Measurements from ENCODE around the gene CDKAL1. TPM values are rescaled to one million over a fixed set of nuclear protein-coding genes. Genes with fewer than 3 reads are reported as not detected.

The CDKAL1 gene
- total and polyA plus RNA-seq, 10 of the 15 experiments (the other 5 are each of a cell fraction or from before 2014, with no cell fraction given), result 10.7 to 26.9 (median 17.3) TPM

DNA sequence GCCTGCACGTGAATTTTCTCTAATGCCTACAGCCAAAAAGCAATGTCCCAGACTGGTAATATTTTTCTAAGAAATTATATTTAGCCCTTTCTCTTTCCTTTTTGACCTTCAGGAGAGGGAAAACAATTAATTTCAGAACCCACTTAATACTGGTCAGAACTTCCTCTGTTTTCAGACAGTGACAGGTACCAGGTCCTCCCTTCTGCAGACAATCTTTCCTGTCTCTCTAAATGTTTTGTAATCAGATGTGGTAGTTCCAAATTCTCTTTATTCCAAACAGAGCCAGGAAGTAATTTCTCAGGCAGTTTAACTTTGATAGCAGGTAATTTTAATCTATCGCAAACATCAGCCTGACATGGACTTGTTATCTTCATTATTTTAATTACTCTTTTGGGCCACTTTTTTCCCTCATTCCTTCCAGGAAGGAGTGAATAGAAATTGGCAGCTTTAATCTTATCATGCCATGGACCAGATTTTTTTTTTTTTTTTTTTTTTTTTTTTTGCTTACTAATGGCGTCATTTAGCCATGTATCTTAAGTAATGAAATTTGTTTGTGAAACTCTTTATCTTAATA, 710.7 kb downstream of the CDKAL1 start:
- in situ Hi-C loops (cut with MboI), result no loop called here
- 86% methylated on average over 3 of the region's 3 CpGs for whole genome bisulfite sequencing (ENCODE audit: insufficient coverage, insufficient replicate concordance, low lambda C conversion rate, missing lambda C conversion rate)
- no peak overlapping the region for H3K4me2 ChIP-seq (ENCODE audit: control insufficient read depth, insufficient read depth)
- no TSS peak for BruUV-seq (replicated peaks)
- no peak overlapping the region for H3K27ac ChIP-seq (ENCODE audit: control insufficient read depth, insufficient read depth)
- RAD21 ChIA-PET (ENCODE audit: unreplicated experiment), result interaction anchor here (1.2 to 1.5 kb wide), 2 partner anchors 20 to 80 kb away, joined by 3 to 4 read pairs; no protein-coding TSS in a partner anchor
- POLR2A ChIA-PET, result interaction anchor here (0.6 to 2.6 kb wide), 3 partner anchors 19 to 240 kb away, joined by 6 to 9 read pairs (median 7); no protein-coding TSS in a partner anchor
- H4K20me1 ChIP-seq (ENCODE audit: control insufficient read depth, insufficient read depth), result no peaks in the 10 kb centered on the region
- no peak for FAIRE-seq
- CTCF ChIA-PET, result interaction anchor here (1.1 kb wide), 1 partner anchor 13 kb away, joined by 3 read pairs; no protein-coding TSS in a partner anchor
- no peak overlapping the region for H2AFZ ChIP-seq (ENCODE audit: control insufficient read depth, low read depth, low read length)
- SMC1A ChIA-PET (ENCODE audit: uncharacterized antibody, unreplicated experiment), result interaction anchor here (1.0 to 1.2 kb wide), 2 partner anchors 11 to 28 kb away, joined by 3 read pairs; no protein-coding TSS in a partner anchor
- H3K36me3 ChIP-seq (ENCODE audit: control insufficient read depth in 2 of 2, insufficient read depth in 2 of 2, low read length in 1 of 2), result no peaks in the 10 kb centered on the region
- no peaks in the 10 kb centered on the region for H3K79me2 ChIP-seq (ENCODE audit: control insufficient read depth, insufficient read depth, low read length)
- DNase-seq (ENCODE audit: low read depth, low spot score), result no peak
- H3K9ac ChIP-seq (ENCODE audit: control insufficient read depth, insufficient read depth, low read length), result no peak overlapping the region
- intact Hi-C loops (cut with micrococcal nuclease; ENCODE audit: unreplicated experiment), result no loop called here
- no peaks in the 10 kb centered on the region for H3K4me1 ChIP-seq (ENCODE audit: control insufficient read depth, insufficient read depth, low read length)
- no peaks in the 10 kb centered on the region for H3K27me3 ChIP-seq (replicated peaks in 1 of 2; ENCODE audit: control insufficient read depth in 2 of 2, insufficient read depth in 2 of 2, low read length in 1 of 2)
- no peak overlapping the region for H3K4me3 ChIP-seq
- TF ChIP-seq, protein P1, sequence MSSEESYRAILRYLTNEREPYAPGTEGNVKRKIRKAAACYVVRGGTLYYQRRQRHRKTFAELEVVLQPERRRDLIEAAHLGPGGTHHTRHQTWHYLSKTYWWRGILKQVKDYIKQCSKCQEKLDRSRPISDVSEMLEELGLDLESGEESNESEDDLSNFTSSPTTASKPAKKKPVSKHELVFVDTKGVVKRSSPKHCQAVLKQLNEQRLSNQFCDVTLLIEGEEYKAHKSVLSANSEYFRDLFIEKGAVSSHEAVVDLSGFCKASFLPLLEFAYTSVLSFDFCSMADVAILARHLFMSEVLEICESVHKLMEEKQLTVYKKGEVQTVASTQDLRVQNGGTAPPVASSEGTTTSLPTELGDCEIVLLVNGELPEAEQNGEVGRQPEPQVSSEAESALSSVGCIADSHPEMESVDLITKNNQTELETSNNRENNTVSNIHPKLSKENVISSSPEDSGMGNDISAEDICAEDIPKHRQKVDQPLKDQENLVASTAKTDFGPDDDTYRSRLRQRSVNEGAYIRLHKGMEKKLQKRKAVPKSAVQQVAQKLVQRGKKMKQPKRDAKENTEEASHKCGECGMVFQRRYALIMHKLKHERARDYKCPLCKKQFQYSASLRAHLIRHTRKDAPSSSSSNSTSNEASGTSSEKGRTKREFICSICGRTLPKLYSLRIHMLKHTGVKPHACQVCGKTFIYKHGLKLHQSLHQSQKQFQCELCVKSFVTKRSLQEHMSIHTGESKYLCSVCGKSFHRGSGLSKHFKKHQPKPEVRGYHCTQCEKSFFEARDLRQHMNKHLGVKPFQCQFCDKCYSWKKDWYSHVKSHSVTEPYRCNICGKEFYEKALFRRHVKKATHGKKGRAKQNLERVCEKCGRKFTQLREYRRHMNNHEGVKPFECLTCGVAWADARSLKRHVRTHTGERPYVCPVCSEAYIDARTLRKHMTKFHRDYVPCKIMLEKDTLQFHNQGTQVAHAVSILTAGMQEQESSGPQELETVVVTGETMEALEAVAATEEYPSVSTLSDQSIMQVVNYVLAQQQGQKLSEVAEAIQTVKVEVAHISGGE (CRISPR knock-in tag; IDR thresholded peaks at IDR 0.05), result no peak
- TF ChIP-seq JUNB (IDR thresholded peaks at IDR 0.05), result no peak
- TF ChIP-seq KDM1A (IDR thresholded peaks at IDR 0.05; ENCODE audit: borderline replicate concordance), result no peak
- H3K9me3 ChIP-seq (replicated peaks; ENCODE audit: control insufficient read depth, insufficient read depth, low read length), result no peaks in the 10 kb centered on the region
- ATAC-seq, result no peak
